T-helper 22 cell (primary cell): ENCODE measurements around the gene EOMES.

Source experiments
- DNase-seq: peaks from one replicate; pipeline ENCODE4 v3.0.0-alpha.2; 2020; ENCODE audit warnings: low read depth

The EOMES gene

GRCh38 chr3:27680517-27681246 lies 41.4 kb downstream of the EOMES start:
- no peak for DNase-seq

GRCh38 chr3:27679691-27680090 lies 42.4 kb downstream of the EOMES start:
- DNase-seq, result no peak

- DNase-seq, result no peak
Measured at GRCh38 chr3:27678234-27678633, 43.9 kb downstream of the EOMES start.

- no peak for DNase-seq
Measured at GRCh38 chr3:27677565-27677964, 44.6 kb downstream of the EOMES start.

GRCh38 chr3:27675287-27675686 lies 46.8 kb downstream of the EOMES start:
- DNase-seq, result no peak

- DNase-seq, result no peak
Measured at GRCh38 chr3:27673701-27674100, 48.4 kb downstream of the EOMES start.

- no peak for DNase-seq
Measured at GRCh38 chr3:27671101-27671500, 51.0 kb downstream of the EOMES start.

GRCh38 chr3:27670619-27671018 lies 51.5 kb downstream of the EOMES start:
- DNase-seq, result no peak

- DNase-seq, result no peak
Measured at GRCh38 chr3:27669591-27669990, 52.5 kb downstream of the EOMES start.

GRCh38 chr3:27667751-27668150 lies 54.4 kb downstream of the EOMES start:
- DNase-seq, result no peak

GRCh38 chr3:27666708-27667107 lies 55.4 kb downstream of the EOMES start:
- no peak for DNase-seq

GRCh38 chr3:27666272-27666671 lies 55.9 kb downstream of the EOMES start:
- no peak for DNase-seq
